Posterior cingulate gyrus (tissue), 11 donors: ENCODE results near the gene SLC9A9.
A peak's percentile ranks its signal among the peaks of the same experiment; 100 is the strongest.

Experiments
- DNase-seq, 10 donors: peaks; one replicate each; pipeline versions ENCODE4 v3.0.0 to v3.0.0-alpha.2; 2020 to 2021; ENCODE audit warnings: mixed read lengths in 3 of 10
- intact Hi-C: fragments of 100-400 bp; cut with DNase I; formaldehyde crosslinking; loops from one replicate; pipeline ENCODE4 v1.15.1; 2023

SLC9A9 gene

GRCh38 chr3:143849854-143850549, 1.7 kb upstream of the SLC9A9 start:
- intact Hi-C loops = loop anchor here (10.0 kb wide), 1 partner anchor 75 kb away; no protein-coding TSS in a partner anchor
- DNase-seq = no peak

GRCh38 chr3:143848704-143849103, 436 bp upstream of the SLC9A9 start:
- intact Hi-C loops = loop anchor here (10.0 kb wide), 1 partner anchor 74 kb away; no protein-coding TSS in a partner anchor
- no peak for DNase-seq

- DNase-seq = no peak
- intact Hi-C loops = loop anchor here (10.0 kb wide), 1 partner anchor 69 kb away; no protein-coding TSS in a partner anchor
These were observed 4.7 kb downstream of the SLC9A9 start for GRCh38 chr3:143843587-143843986.

GRCh38 chr3:143840636-143841035, 7.6 kb downstream of the SLC9A9 start:
- no peak for DNase-seq
- intact Hi-C loops = loop anchor here (10.0 kb wide), 1 partner anchor 66 kb away; no protein-coding TSS in a partner anchor

- intact Hi-C loops = loop anchor here (10.0 kb wide), 1 partner anchor 65 kb away; no protein-coding TSS in a partner anchor
- no peak for DNase-seq
These were observed 8.3 kb downstream of the SLC9A9 start for GRCh38 chr3:143839980-143840379.

GRCh38 chr3:143837076-143837475, 11.2 kb downstream of the SLC9A9 start:
- no peak for DNase-seq
- intact Hi-C loops = no loop called here

- DNase-seq = no peak
- intact Hi-C loops = no loop called here
These were observed 13.0 kb downstream of the SLC9A9 start for GRCh38 chr3:143835312-143835711.

GRCh38 chr3:143832433-143832832, 15.8 kb downstream of the SLC9A9 start:
- intact Hi-C loops = no loop called here
- DNase-seq = no peak

- no peak for DNase-seq
- intact Hi-C loops = no loop called here
These were observed 16.3 kb downstream of the SLC9A9 start for GRCh38 chr3:143831994-143832393.

GRCh38 chr3:143831208-143831607, 17.1 kb downstream of the SLC9A9 start:
- DNase-seq = no peak
- intact Hi-C loops = no loop called here

GRCh38 chr3:143830786-143831185, 17.5 kb downstream of the SLC9A9 start:
- DNase-seq = no peak
- intact Hi-C loops = no loop called here

- no peak for DNase-seq
- intact Hi-C loops = no loop called here
These were observed 18.2 kb downstream of the SLC9A9 start for GRCh38 chr3:143830063-143830462.

GRCh38 chr3:143827425-143827824, 20.8 kb downstream of the SLC9A9 start:
- intact Hi-C loops = no loop called here
- DNase-seq = no peak

- intact Hi-C loops = no loop called here
- DNase-seq = no peak
These were observed 22.0 kb downstream of the SLC9A9 start for GRCh38 chr3:143826296-143826695.

- intact Hi-C loops = no loop called here
- no peak for DNase-seq
These were observed 22.8 kb downstream of the SLC9A9 start for GRCh38 chr3:143825513-143825912.

GRCh38 chr3:143824735-143825385, 23.4 kb downstream of the SLC9A9 start:
- DNase-seq = no peak
- intact Hi-C loops = no loop called here

GRCh38 chr3:143822798-143823197, 25.5 kb downstream of the SLC9A9 start:
- intact Hi-C loops = no loop called here
- no peak for DNase-seq

GRCh38 chr3:143822374-143822773, 25.9 kb downstream of the SLC9A9 start:
- intact Hi-C loops = no loop called here
- DNase-seq = no peak

- intact Hi-C loops = no loop called here
- DNase-seq = no peak
These were observed 26.4 kb downstream of the SLC9A9 start for GRCh38 chr3:143821862-143822261.

- DNase-seq = peak in 2 of 10 donors; percentile 19 to 81
- intact Hi-C loops = no loop called here
These were observed 27.6 kb downstream of the SLC9A9 start for GRCh38 chr3:143820466-143821221.

GRCh38 chr3:143819890-143820289, 28.4 kb downstream of the SLC9A9 start:
- DNase-seq = no peak
- intact Hi-C loops = no loop called here
